Measurements from ENCODE around the gene IQCH. TPM values are rescaled to one million over a fixed set of nuclear protein-coding genes. Genes with fewer than 3 reads are reported as not detected.
A peak's percentile ranks its signal among the peaks of the same experiment; 100 is the strongest.

IQCH gene
- total RNA-seq, 1 donor from 2014 or later: 3.1 TPM

GRCh38 chr15:67501177-67501835 lies 246.7 kb downstream of the IQCH start:
- Histone ChIP-seq H3K9ac (ENCODE audit: low read depth in 1 of 3, low read length in 3 of 3) (no peak overlapping the region), H3K27ac (ENCODE audit: low read depth, low read length) (no peak overlapping the region), H3K4me3 (ENCODE audit: low read length in 3 of 3) (no peak overlapping the region), H3K36me3 (ENCODE audit: control insufficient read depth in 3 of 3, insufficient read depth in 3 of 3, low read length in 3 of 3) (no peaks in the 10 kb centered on the region), H3K27me3 (ENCODE audit: control insufficient read depth in 3 of 3, insufficient read depth in 3 of 3, low read length in 3 of 3) (no peaks in the 10 kb centered on the region), H3K4me1 (ENCODE audit: control insufficient read depth in 3 of 3, insufficient read depth in 3 of 3, low read length in 3 of 3) (no peaks in the 10 kb centered on the region), H3K9me3 (ENCODE audit: control insufficient read depth in 3 of 3, low read length in 3 of 3) (no peaks in the 10 kb centered on the region)

DNA sequence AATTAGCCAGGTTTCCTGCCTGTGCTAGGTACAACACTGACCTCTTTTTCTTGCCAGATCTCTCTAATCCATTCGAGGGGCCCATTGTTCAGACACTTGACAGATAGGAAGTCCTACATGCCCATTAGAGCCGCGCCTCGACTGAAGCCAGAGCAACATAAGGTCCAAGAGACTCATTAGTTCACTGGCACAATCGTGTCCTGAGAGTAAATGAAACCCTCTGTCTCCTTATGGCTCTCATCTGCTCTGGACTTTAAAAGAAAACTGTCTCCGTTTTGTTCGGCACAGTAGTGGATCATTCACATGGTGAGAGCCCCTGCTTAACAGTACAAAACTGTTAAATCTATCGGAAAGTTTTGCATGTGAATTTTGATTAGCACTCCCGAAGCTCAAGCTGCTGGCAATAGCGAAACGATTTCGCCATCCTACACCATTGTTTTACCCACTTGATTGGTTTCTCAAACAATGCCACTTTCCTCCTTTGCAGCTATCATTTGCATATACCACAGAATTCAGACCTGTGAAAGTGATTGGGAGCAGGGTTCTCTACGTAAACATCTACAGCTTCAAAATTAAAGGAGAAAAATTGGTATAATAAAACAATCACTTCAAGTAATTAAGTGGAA lies 247.4 kb downstream of the IQCH start:
- H3K27me3 ChIP-seq (ENCODE audit: control insufficient read depth in 3 of 3, insufficient read depth in 3 of 3, low read length in 3 of 3): no peaks in the 10 kb centered on the region
- no peak overlapping the region for H3K9ac ChIP-seq (ENCODE audit: low read depth in 1 of 3, low read length in 3 of 3)
- no peaks in the 10 kb centered on the region for H3K36me3 ChIP-seq (ENCODE audit: control insufficient read depth in 3 of 3, insufficient read depth in 3 of 3, low read length in 3 of 3)
- no peaks in the 10 kb centered on the region for H3K9me3 ChIP-seq (ENCODE audit: control insufficient read depth in 3 of 3, low read length in 3 of 3)
- H3K4me3 ChIP-seq (ENCODE audit: low read length in 3 of 3): peak overlapping the region in 1 of 3 donors; percentile 3
- H3K27ac ChIP-seq (ENCODE audit: low read depth, low read length): no peak overlapping the region
- H3K4me1 ChIP-seq (ENCODE audit: control insufficient read depth in 3 of 3, insufficient read depth in 3 of 3, low read length in 3 of 3): no peaks in the 10 kb centered on the region

DNA sequence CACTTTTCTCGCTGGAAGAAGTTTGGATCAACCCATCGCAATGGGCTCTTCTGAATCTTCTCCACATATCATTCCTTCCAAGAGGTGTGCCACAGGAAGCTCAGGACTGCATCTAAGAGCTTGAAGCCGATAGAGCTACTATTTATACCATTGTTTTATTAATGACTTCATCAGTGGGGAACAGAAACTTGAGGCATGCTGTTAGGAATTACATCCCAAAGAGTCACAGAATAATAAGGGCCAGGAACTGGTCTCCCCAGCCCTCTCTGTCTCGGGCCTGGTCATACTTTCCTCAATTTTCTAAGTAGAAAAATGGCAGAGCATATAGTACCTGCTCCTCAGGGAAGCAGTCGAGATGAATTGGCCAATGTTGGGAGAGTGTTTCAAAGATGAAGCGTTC lies 249.5 kb downstream of the IQCH start:
- Histone ChIP-seq H3K9me3 (ENCODE audit: control insufficient read depth in 3 of 3, low read length in 3 of 3) (no peaks in the 10 kb centered on the region), H3K27me3 (ENCODE audit: control insufficient read depth in 3 of 3, insufficient read depth in 3 of 3, low read length in 3 of 3) (no peaks in the 10 kb centered on the region), H3K4me3 (ENCODE audit: low read length in 3 of 3) (no peak overlapping the region), H3K9ac (ENCODE audit: low read depth in 1 of 3, low read length in 3 of 3) (no peak overlapping the region), H3K4me1 (ENCODE audit: control insufficient read depth in 3 of 3, insufficient read depth in 3 of 3, low read length in 3 of 3) (no peaks in the 10 kb centered on the region), H3K27ac (ENCODE audit: low read depth, low read length) (no peak overlapping the region), H3K36me3 (ENCODE audit: control insufficient read depth in 3 of 3, insufficient read depth in 3 of 3, low read length in 3 of 3) (peaks cover 0 to 2% (median 2%) of the 10 kb centered on the region in 3 donors)

DNA sequence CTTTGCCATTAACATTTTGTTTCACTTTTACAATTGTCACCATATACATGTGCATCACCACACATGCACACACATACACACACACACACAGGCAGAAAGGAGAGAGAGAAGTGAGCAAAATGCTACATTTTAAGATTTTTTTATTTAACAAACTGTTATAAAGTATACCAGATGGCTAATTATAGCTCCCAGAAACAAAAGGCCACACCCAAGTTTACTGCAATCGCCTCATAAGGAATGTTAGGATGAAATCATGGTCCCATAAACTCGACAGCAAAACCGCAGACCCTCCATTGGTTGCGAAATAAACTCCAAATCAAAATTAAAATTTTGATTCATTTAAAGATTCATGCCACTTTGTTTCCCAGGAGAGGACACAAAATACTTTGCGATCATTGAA lies 250.2 kb downstream of the IQCH start:
- Histone ChIP-seq H3K9me3 (ENCODE audit: control insufficient read depth in 3 of 3, low read length in 3 of 3) (no peaks in the 10 kb centered on the region), H3K9ac (ENCODE audit: low read depth in 1 of 3, low read length in 3 of 3) (no peak overlapping the region)

GRCh38 chr15:67505675-67506572 lies 251.3 kb downstream of the IQCH start:
- H3K27ac ChIP-seq (ENCODE audit: low read depth, low read length): no peak overlapping the region
- H3K4me3 ChIP-seq (ENCODE audit: low read length in 3 of 3): no peak overlapping the region
- H3K4me1 ChIP-seq (ENCODE audit: control insufficient read depth in 3 of 3, insufficient read depth in 3 of 3, low read length in 3 of 3): no peaks in the 10 kb centered on the region
- peaks cover 2 to 5% (median 3%) of the 10 kb centered on the region in 3 donors for H3K36me3 ChIP-seq (ENCODE audit: control insufficient read depth in 3 of 3, insufficient read depth in 3 of 3, low read length in 3 of 3)
- H3K27me3 ChIP-seq (ENCODE audit: control insufficient read depth in 3 of 3, insufficient read depth in 3 of 3, low read length in 3 of 3): no peaks in the 10 kb centered on the region
- H3K9me3 ChIP-seq (ENCODE audit: control insufficient read depth in 3 of 3, low read length in 3 of 3): no peaks in the 10 kb centered on the region
- H3K9ac ChIP-seq (ENCODE audit: low read depth in 1 of 3, low read length in 3 of 3): no peak overlapping the region

More for the DNA sequence above, 250.2 kb downstream of the IQCH start:
- Histone ChIP-seq H3K27ac (ENCODE audit: low read depth, low read length) (no peak overlapping the region), H3K36me3 (ENCODE audit: control insufficient read depth in 3 of 3, insufficient read depth in 3 of 3, low read length in 3 of 3) (peaks cover 0 to 2% (median 2%) of the 10 kb centered on the region in 3 donors), H3K4me1 (ENCODE audit: control insufficient read depth in 3 of 3, insufficient read depth in 3 of 3, low read length in 3 of 3) (no peaks in the 10 kb centered on the region), H3K27me3 (ENCODE audit: control insufficient read depth in 3 of 3, insufficient read depth in 3 of 3, low read length in 3 of 3) (no peaks in the 10 kb centered on the region), H3K4me3 (ENCODE audit: low read length in 3 of 3) (no peak overlapping the region)

- no peaks in the 10 kb centered on the region for H3K9me3 ChIP-seq (ENCODE audit: control insufficient read depth in 3 of 3, low read length in 3 of 3)
- no peak overlapping the region for H3K9ac ChIP-seq (ENCODE audit: low read depth in 1 of 3, low read length in 3 of 3)
- H3K4me3 ChIP-seq (ENCODE audit: low read length in 3 of 3): no peak overlapping the region
- peaks cover 2 to 13% (median 8%) of the 10 kb centered on the region in 3 donors for H3K36me3 ChIP-seq (ENCODE audit: control insufficient read depth in 3 of 3, insufficient read depth in 3 of 3, low read length in 3 of 3)
- no peaks in the 10 kb centered on the region for H3K27me3 ChIP-seq (ENCODE audit: control insufficient read depth in 3 of 3, insufficient read depth in 3 of 3, low read length in 3 of 3)
- no peak overlapping the region for H3K27ac ChIP-seq (ENCODE audit: low read depth, low read length)
- no peaks in the 10 kb centered on the region for H3K4me1 ChIP-seq (ENCODE audit: control insufficient read depth in 3 of 3, insufficient read depth in 3 of 3, low read length in 3 of 3)
Measured at GRCh38 chr15:67506775-67507747, 252.5 kb downstream of the IQCH start.

- Histone ChIP-seq H3K4me1 (ENCODE audit: control insufficient read depth in 3 of 3, insufficient read depth in 3 of 3, low read length in 3 of 3) (no peaks in the 10 kb centered on the region), H3K9me3 (ENCODE audit: control insufficient read depth in 3 of 3, low read length in 3 of 3) (no peaks in the 10 kb centered on the region), H3K27ac (ENCODE audit: low read depth, low read length) (no peak overlapping the region), H3K27me3 (ENCODE audit: control insufficient read depth in 3 of 3, insufficient read depth in 3 of 3, low read length in 3 of 3) (no peaks in the 10 kb centered on the region), H3K9ac (ENCODE audit: low read depth in 1 of 3, low read length in 3 of 3) (no peak overlapping the region), H3K4me3 (ENCODE audit: low read length in 3 of 3) (no peak overlapping the region), H3K36me3 (ENCODE audit: control insufficient read depth in 3 of 3, insufficient read depth in 3 of 3, low read length in 3 of 3) (peaks cover 11 to 24% (median 11%) of the 10 kb centered on the region in 3 donors)
Measured at GRCh38 chr15:67508407-67508806, 253.8 kb downstream of the IQCH start.

- no peak overlapping the region for H3K27ac ChIP-seq (ENCODE audit: low read depth, low read length)
- H3K36me3 ChIP-seq (ENCODE audit: control insufficient read depth in 3 of 3, insufficient read depth in 3 of 3, low read length in 3 of 3): peaks cover 20 to 38% (median 21%) of the 10 kb centered on the region in 3 donors
- H3K4me3 ChIP-seq (ENCODE audit: low read length in 3 of 3): no peak overlapping the region
- no peaks in the 10 kb centered on the region for H3K9me3 ChIP-seq (ENCODE audit: control insufficient read depth in 3 of 3, low read length in 3 of 3)
- no peaks in the 10 kb centered on the region for H3K27me3 ChIP-seq (ENCODE audit: control insufficient read depth in 3 of 3, insufficient read depth in 3 of 3, low read length in 3 of 3)
- no peaks in the 10 kb centered on the region for H3K4me1 ChIP-seq (ENCODE audit: control insufficient read depth in 3 of 3, insufficient read depth in 3 of 3, low read length in 3 of 3)
- H3K9ac ChIP-seq (ENCODE audit: low read depth in 1 of 3, low read length in 3 of 3): no peak overlapping the region
Measured at GRCh38 chr15:67509918-67510317, 255.3 kb downstream of the IQCH start.

DNA sequence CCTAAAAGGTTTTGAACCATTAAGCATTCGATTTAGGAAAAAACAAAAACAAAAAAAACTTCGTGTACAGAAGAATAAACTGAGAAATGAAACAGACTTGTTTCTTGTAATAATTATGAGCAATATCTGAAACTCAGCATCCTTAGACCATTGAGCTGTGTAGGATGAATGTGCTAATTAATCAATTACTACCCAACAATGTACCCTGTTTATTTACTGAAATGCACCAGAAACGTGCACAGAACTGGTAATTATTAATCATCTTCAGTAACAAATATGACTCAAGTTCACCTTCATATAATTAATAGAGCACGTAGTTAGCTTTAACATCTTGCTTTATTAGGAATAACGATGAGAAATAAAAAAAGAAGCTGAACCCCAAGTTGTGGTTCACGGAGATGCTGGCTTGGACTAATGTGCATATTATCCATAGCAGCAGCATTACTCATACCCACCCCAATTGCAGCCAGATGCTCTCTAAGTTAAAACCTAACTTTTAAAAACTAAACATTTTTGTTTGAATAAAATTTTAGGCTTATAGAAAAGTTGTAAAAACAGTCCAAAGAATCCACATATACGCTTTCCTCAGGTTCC lies 256.1 kb downstream of the IQCH start:
- H3K4me3 ChIP-seq (ENCODE audit: low read length in 3 of 3): no peak overlapping the region
- no peaks in the 10 kb centered on the region for H3K4me1 ChIP-seq (ENCODE audit: control insufficient read depth in 3 of 3, insufficient read depth in 3 of 3, low read length in 3 of 3)
- H3K27me3 ChIP-seq (ENCODE audit: control insufficient read depth in 3 of 3, insufficient read depth in 3 of 3, low read length in 3 of 3): no peaks in the 10 kb centered on the region
- no peak overlapping the region for H3K27ac ChIP-seq (ENCODE audit: low read depth, low read length)
- no peak overlapping the region for H3K9ac ChIP-seq (ENCODE audit: low read depth in 1 of 3, low read length in 3 of 3)
- H3K36me3 ChIP-seq (ENCODE audit: control insufficient read depth in 3 of 3, insufficient read depth in 3 of 3, low read length in 3 of 3): peaks cover 20 to 38% (median 24%) of the 10 kb centered on the region in 3 donors
- H3K9me3 ChIP-seq (ENCODE audit: control insufficient read depth in 3 of 3, low read length in 3 of 3): no peaks in the 10 kb centered on the region
